Loucy (cell line): ENCODE data around the gene FBN1.

Source experiments
- H2AFZ ChIP-seq: fragments of 200-600 bp; sonication (generic); 2 replicates; pipeline ENCODE4 v1.6.0; 2016; ENCODE audit warnings: antibody characterized with exemption, mild to moderate bottlenecking, low read length, moderate library complexity
- H3F3A ChIP-seq: fragments of 200-600 bp; 2 replicates; pipeline ENCODE4 v1.6.0; 2016; ENCODE audit warnings: antibody characterized with exemption, low read depth, mild to moderate bottlenecking
- H3K27me3 ChIP-seq: fragments of 200-600 bp; sonication (generic); 2 replicates; pipeline ENCODE4 v1.6.1; 2014; ENCODE audit warnings: low read length, mild to moderate bottlenecking; ENCODE audit not compliant: insufficient read depth, poor library complexity, severe bottlenecking
- H3K36me3 ChIP-seq: fragments of 200-600 bp; sonication (generic); 2 replicates; pipeline ENCODE4 v1.6.1; 2016; ENCODE audit warnings: low read length; ENCODE audit not compliant: insufficient read depth
- H3K4me1 ChIP-seq: fragments of 200-600 bp; sonication (generic); 2 replicates; pipeline ENCODE4 v1.5.1; 2014; ENCODE audit warnings: low read length, mild to moderate bottlenecking; ENCODE audit not compliant: insufficient read depth, poor library complexity, severe bottlenecking
- H3K4me2 ChIP-seq: fragments of 200-600 bp; sonication (generic); 2 replicates; pipeline ENCODE4 v1.6.0; 2014; ENCODE audit warnings: antibody characterized with exemption, low read length, low read depth, mild to moderate bottlenecking; ENCODE audit not compliant: poor library complexity, severe bottlenecking
- H3K4me3 ChIP-seq: fragments of 200-600 bp; sonication (generic); 2 replicates; pipeline ENCODE4 v1.5.1; 2014; ENCODE audit warnings: low read length, mild to moderate bottlenecking, mixed read lengths; ENCODE audit not compliant: poor library complexity, severe bottlenecking
- H3K79me2 ChIP-seq: fragments of 200-600 bp; sonication (generic); 2 replicates; pipeline ENCODE4 v1.6.1; 2014; ENCODE audit warnings: low read length; ENCODE audit not compliant: insufficient read depth
- H3K9ac ChIP-seq: fragments of 200-600 bp; sonication (generic); 2 replicates; pipeline ENCODE4 v1.6.0; 2014; ENCODE audit warnings: mild to moderate bottlenecking, low read depth, low read length, moderate library complexity; ENCODE audit not compliant: poor library complexity, severe bottlenecking
- H3K9me2 ChIP-seq: fragments of 200-600 bp; sonication (generic); replicated peaks from 2 replicates; pipeline ENCODE4 v1.6.1; 2016; ENCODE audit warnings: low read depth, low read length, mixed read lengths
- H3K9me3 ChIP-seq: fragments of 200-600 bp; sonication (generic); 2 replicates; pipeline ENCODE4 v1.6.1; 2014; ENCODE audit warnings: mild to moderate bottlenecking, antibody characterized with exemption, low read length, low read depth; ENCODE audit not compliant: insufficient read depth
- H4K20me1 ChIP-seq: fragments of 200-600 bp; sonication (generic); 2 replicates; pipeline ENCODE4 v1.6.0; 2014; ENCODE audit warnings: antibody characterized with exemption, low read length, mild to moderate bottlenecking; ENCODE audit not compliant: insufficient read depth, poor library complexity, severe bottlenecking
- EZH2phosphoT487 ChIP-seq: fragments of 200-600 bp; IDR thresholded peaks from 2 replicates; pipeline ENCODE4 v1.6.1; 2018; ENCODE audit warnings: antibody characterized with exemption, mild to moderate bottlenecking, moderate library complexity, borderline replicate concordance
- TF ChIP-seq, protein P1 (sequence below): fragments of 200-600 bp; sonication (generic); conservative IDR thresholded peaks from 2 replicates; pipeline ENCODE4 v1.5.1; 2014; ENCODE audit warnings: mild to moderate bottlenecking, antibody characterized with exemption, low read length

Gene FBN1

DNA sequence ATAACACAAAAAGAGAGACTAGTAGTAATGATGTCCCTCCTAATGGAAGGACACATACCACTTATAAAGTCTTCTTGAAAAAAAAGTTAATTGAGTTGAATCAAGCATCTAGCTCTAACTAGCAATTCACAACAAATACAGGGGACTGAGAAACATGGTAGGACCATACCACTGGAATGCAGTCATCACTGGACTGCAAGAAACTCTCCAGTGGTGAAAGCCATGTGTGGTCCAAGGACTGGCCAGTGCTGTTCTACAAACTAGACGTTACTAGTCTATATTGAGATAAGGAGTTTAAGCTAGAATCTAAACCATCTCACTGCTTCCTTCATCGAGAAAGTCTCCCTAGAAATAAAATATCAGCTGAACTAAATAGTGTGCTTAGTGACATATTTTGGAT lies 16.7 kb downstream of the FBN1 start:
- H3K9me2 ChIP-seq = no peaks in the 10 kb centered on the region

DNA sequence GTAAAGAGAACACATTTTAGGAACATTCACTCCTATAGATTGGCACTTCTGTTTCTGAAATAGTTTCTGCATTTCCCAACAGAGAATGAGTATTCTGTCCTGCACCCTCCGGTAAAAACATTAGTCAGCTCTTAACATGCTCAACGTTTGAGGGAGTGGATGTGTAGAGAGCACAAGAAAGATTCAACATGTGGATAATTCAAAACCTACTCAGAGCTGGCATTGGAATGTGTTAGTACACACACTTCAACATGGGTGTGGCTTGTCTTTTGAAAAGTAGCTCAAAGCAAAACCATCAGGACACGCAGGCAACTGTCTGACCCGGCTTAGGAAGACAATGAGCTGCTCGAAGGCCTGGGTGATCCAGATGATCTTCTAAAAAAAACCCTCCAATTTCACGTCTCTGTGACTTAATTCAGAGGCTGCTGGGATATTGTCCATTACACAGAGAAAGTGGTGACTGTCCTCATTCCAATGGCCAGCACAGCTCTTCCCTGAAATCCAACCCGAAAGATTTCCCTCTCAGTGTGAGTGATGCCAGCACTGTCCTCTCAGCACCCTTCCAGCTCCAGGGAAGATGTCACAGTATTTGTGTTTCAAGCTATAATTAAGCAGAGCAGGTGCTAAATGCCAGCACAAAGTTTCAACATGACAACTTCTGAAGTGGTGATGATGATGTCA lies 18.1 kb downstream of the FBN1 start:
- Histone ChIP-seq H3K4me1 (no peaks in the 10 kb centered on the region), H2AFZ (no peak overlapping the region), H3K9me3 (no peaks in the 10 kb centered on the region), H3K79me2 (no peaks in the 10 kb centered on the region), H3K4me3 (no peak overlapping the region), H3K9me2 (no peaks in the 10 kb centered on the region), H3K4me2 (no peak overlapping the region), H4K20me1 (no peaks in the 10 kb centered on the region), H3K9ac (no peak overlapping the region), H3F3A (no peaks in the 10 kb centered on the region), H3K27me3 (no peaks in the 10 kb centered on the region), H3K36me3 (no peaks in the 10 kb centered on the region)
- TF ChIP-seq EZH2phosphoT487 = no peak
- TF ChIP-seq, protein P1, sequence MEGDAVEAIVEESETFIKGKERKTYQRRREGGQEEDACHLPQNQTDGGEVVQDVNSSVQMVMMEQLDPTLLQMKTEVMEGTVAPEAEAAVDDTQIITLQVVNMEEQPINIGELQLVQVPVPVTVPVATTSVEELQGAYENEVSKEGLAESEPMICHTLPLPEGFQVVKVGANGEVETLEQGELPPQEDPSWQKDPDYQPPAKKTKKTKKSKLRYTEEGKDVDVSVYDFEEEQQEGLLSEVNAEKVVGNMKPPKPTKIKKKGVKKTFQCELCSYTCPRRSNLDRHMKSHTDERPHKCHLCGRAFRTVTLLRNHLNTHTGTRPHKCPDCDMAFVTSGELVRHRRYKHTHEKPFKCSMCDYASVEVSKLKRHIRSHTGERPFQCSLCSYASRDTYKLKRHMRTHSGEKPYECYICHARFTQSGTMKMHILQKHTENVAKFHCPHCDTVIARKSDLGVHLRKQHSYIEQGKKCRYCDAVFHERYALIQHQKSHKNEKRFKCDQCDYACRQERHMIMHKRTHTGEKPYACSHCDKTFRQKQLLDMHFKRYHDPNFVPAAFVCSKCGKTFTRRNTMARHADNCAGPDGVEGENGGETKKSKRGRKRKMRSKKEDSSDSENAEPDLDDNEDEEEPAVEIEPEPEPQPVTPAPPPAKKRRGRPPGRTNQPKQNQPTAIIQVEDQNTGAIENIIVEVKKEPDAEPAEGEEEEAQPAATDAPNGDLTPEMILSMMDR = no peak

More for the DNA sequence above, 16.7 kb downstream of the FBN1 start:
- no peaks in the 10 kb centered on the region for H3K9me3 ChIP-seq
- H3F3A ChIP-seq = no peaks in the 10 kb centered on the region
- H4K20me1 ChIP-seq = no peaks in the 10 kb centered on the region
- H3K4me3 ChIP-seq = no peak overlapping the region
- no peaks in the 10 kb centered on the region for H3K36me3 ChIP-seq
- H3K4me2 ChIP-seq = no peak overlapping the region
- no peaks in the 10 kb centered on the region for H3K27me3 ChIP-seq
- no peak overlapping the region for H2AFZ ChIP-seq
- no peak for TF ChIP-seq EZH2phosphoT487
- TF ChIP-seq, protein P1 = no peak
- no peaks in the 10 kb centered on the region for H3K4me1 ChIP-seq
- no peaks in the 10 kb centered on the region for H3K79me2 ChIP-seq
- no peak overlapping the region for H3K9ac ChIP-seq

GRCh38 chr15:48625126-48625525 lies 20.4 kb downstream of the FBN1 start:
- Histone ChIP-seq H4K20me1 (no peaks in the 10 kb centered on the region), H2AFZ (no peak overlapping the region), H3K79me2 (no peaks in the 10 kb centered on the region), H3K9me3 (no peaks in the 10 kb centered on the region), H3F3A (no peaks in the 10 kb centered on the region), H3K4me1 (no peaks in the 10 kb centered on the region), H3K9me2 (no peaks in the 10 kb centered on the region), H3K36me3 (no peaks in the 10 kb centered on the region), H3K27me3 (no peaks in the 10 kb centered on the region), H3K4me2 (no peak overlapping the region), H3K9ac (no peak overlapping the region), H3K4me3 (no peak overlapping the region)
- TF ChIP-seq, protein P1 = no peak
- TF ChIP-seq EZH2phosphoT487 = no peak
